Skin epidermis (tissue), 12 donors: ENCODE results near the gene CMC2.

Experiments
- H3K27ac ChIP-seq, 21 experiments: fragments of 200-600 bp; sonication (generic) in 11 of 21; one replicate each; pipeline ENCODE4 v1.5.0; 2020; ENCODE audit warnings: mild to moderate bottlenecking in 3 of 21, inconsistent platforms in 2 of 21, moderate library complexity in 2 of 21
- H3K4me3 ChIP-seq, 7 experiments: fragments of 200-600 bp; sonication (generic) in 2 of 7; one replicate each; pipeline ENCODE4 v1.5.0; 2020; ENCODE audit warnings: inconsistent platforms in 2 of 7, mild to moderate bottlenecking in 2 of 7, moderate library complexity in 1 of 7

CMC2 gene

GRCh38 chr16:81006813-81007695 lies at the start of gene CMC2, which contains the start of gene CENPN:
Gene CMC2, minus strand, starts transcription at chr16:81006885. Its CDS starts 9,491 bp downstream, at chr16:80997394.
Gene CENPN, plus strand, starts transcription at chr16:81007214. Its CDS starts 4,726 bp downstream, at chr16:81011940.
- peak within 1 kb of the TSS; percentile 92 to 99 (median 97) for H3K4me3 ChIP-seq
- H3K27ac ChIP-seq: peak within 1 kb of the TSS; percentile 73 to 100 (median 99)

- Histone ChIP-seq H3K27ac (no peak overlapping the region), H3K4me3 (no peak overlapping the region)
Observed at GRCh38 chr16:81053761-81054160, 47.1 kb upstream of the CMC2 start.

GRCh38 chr16:81042821-81043220 lies 36.1 kb upstream of the CMC2 start:
- H3K4me3 ChIP-seq: no peak overlapping the region
- no peak overlapping the region for H3K27ac ChIP-seq

GRCh38 chr16:81041696-81042095 lies 35.0 kb upstream of the CMC2 start:
- Histone ChIP-seq H3K27ac (no peak overlapping the region), H3K4me3 (no peak overlapping the region)

- H3K27ac ChIP-seq: no peak overlapping the region
- no peak overlapping the region for H3K4me3 ChIP-seq
Observed at GRCh38 chr16:81040842-81041241, 34.2 kb upstream of the CMC2 start.

- H3K4me3 ChIP-seq: no peak overlapping the region
- no peak overlapping the region for H3K27ac ChIP-seq
Observed at GRCh38 chr16:81040131-81040530, 33.4 kb upstream of the CMC2 start.

GRCh38 chr16:81036751-81037350 lies 30.2 kb upstream of the CMC2 start:
- H3K27ac ChIP-seq: peak overlapping the region in 15 of 21 experiments; percentile 29 to 89 (median 82)
- H3K4me3 ChIP-seq: peak overlapping the region; percentile 54 to 92 (median 78)

- Histone ChIP-seq H3K4me3 (peak overlapping the region; percentile 54 to 92 (median 78)), H3K27ac (peak overlapping the region; percentile 20 to 89 (median 76))
Observed at GRCh38 chr16:81035975-81036750, 29.5 kb upstream of the CMC2 start.

GRCh38 chr16:81035398-81035974 lies 28.8 kb upstream of the CMC2 start, which contains the start of gene ATMIN:
Gene ATMIN, plus strand, starts transcription at chr16:81035842. Its CDS starts 29 bp downstream, at chr16:81035871.
- Histone ChIP-seq H3K27ac (peak within 1 kb of the TSS; percentile 20 to 89 (median 76)), H3K4me3 (peak within 1 kb of the TSS; percentile 54 to 92 (median 78))

- Histone ChIP-seq H3K27ac (no peak overlapping the region), H3K4me3 (no peak overlapping the region)
Observed at GRCh38 chr16:81029930-81030604, 23.4 kb upstream of the CMC2 start.

GRCh38 chr16:81026429-81026828 lies 19.7 kb upstream of the CMC2 start:
- Histone ChIP-seq H3K4me3 (no peak overlapping the region), H3K27ac (no peak overlapping the region)

- no peak overlapping the region for H3K4me3 ChIP-seq
- peak overlapping the region in 1 of 21 experiments; percentile 57 for H3K27ac ChIP-seq
Observed at GRCh38 chr16:81018496-81018895, 11.8 kb upstream of the CMC2 start.

- no peak overlapping the region for H3K4me3 ChIP-seq
- no peak overlapping the region for H3K27ac ChIP-seq
Observed at GRCh38 chr16:81014672-81015071, 8.0 kb upstream of the CMC2 start.

- H3K4me3 ChIP-seq: no peak overlapping the region
Observed at GRCh38 chr16:81012974-81013373, 6.3 kb upstream of the CMC2 start.

GRCh38 chr16:81008505-81008789 lies 1.8 kb upstream of the CMC2 start:
- peak overlapping the region in 6 of 7 experiments; percentile 92 to 99 (median 98) for H3K4me3 ChIP-seq
- H3K27ac ChIP-seq: peak overlapping the region in 11 of 21 experiments; percentile 95 to 100 (median 99)

More at GRCh38 chr16:81012974-81013373, 6.3 kb upstream of the CMC2 start:
- H3K27ac ChIP-seq: no peak overlapping the region

- Histone ChIP-seq H3K27ac (peak overlapping the region; percentile 27 to 100 (median 99)), H3K4me3 (peak overlapping the region; percentile 92 to 99 (median 97))
Observed at GRCh38 chr16:81006211-81006812, 373 bp downstream of the CMC2 start.

GRCh38 chr16:81005610-81006161 lies 999 bp downstream of the CMC2 start:
- Histone ChIP-seq H3K27ac (peak overlapping the region in 18 of 21 experiments; percentile 95 to 100 (median 99)), H3K4me3 (peak overlapping the region; percentile 92 to 99 (median 97))

- Histone ChIP-seq H3K27ac (peak overlapping the region in 15 of 21 experiments; percentile 6 to 76 (median 41)), H3K4me3 (peak overlapping the region in 3 of 7 experiments; percentile 2 to 92 (median 15))
Observed at GRCh38 chr16:81004646-81005353, 1.9 kb downstream of the CMC2 start.
